T47D (cell line): Measurements from ENCODE around the gene FBXL7.

Experiments
- DNase-seq, 2 experiments: peaks; one replicate each; pipeline versions ENCODE4 v3.0.0 to v3.0.0-alpha.2; 2011 to 2012; ENCODE audit warnings: low read depth in 1 of 2, low spot score in 1 of 2
- JUND ChIP-seq: IDR thresholded peaks from 2 replicates; pipeline ENCODE4 v1.6.1; 2012; ENCODE audit warnings: low read depth
- in situ Hi-C: cut with HindIII; loops from 2 replicates; pipeline ENCODE4 v1.10.0; 2016; ENCODE audit warnings: low sequenced_read_pairs, low pct_unique_long_range_greater_than_20kb

Gene FBXL7

GRCh38 chr5:15598294-15598902, 98.4 kb downstream of the FBXL7 start:
- peak in 1 of 2 experiments; percentile 20 for DNase-seq
- TF ChIP-seq JUND: no peak
- in situ Hi-C loops: no loop called here

DNA sequence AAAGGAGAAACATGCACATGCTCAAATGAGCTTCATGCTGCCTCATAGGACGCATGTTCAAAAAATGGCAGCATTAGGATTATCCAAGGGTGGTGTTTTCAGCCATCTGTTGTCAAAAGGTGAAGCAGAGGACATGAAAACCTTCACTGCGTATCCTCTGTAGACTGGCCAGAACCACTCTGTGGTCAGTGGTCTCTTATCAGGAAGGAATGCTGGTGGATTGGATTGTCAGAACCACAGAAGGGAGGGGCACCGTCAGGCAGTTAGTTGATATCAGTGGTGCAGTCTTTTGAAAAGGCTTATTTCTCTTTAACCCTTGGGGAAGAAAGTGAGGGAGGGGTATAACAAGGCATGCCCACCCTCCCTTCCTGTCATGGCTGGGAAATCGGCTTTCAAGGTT, 100.1 kb downstream of the FBXL7 start:
- no peak for TF ChIP-seq JUND
- DNase-seq: no peak
- in situ Hi-C loops: no loop called here

DNA sequence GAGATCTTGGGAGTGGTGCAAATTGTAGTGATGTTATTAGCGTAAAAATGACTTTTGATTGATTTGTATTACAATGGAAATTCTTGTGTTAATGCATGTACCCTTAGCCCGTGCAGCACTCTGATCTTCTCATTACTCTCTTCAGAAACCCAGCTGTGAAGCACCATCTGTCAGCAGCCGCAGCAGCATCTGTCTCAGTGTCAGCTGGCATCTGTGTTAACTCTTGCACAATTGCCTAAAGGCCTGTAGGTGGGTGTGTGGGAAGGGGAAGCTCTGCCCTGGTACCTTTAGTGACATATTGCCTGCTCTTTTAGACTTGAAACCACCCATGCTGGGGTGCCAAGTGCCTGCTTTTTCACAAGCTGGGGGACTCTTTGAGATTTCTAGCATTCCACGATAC, 101.3 kb downstream of the FBXL7 start:
- in situ Hi-C loops: no loop called here
- TF ChIP-seq JUND: no peak
- no peak for DNase-seq

DNA sequence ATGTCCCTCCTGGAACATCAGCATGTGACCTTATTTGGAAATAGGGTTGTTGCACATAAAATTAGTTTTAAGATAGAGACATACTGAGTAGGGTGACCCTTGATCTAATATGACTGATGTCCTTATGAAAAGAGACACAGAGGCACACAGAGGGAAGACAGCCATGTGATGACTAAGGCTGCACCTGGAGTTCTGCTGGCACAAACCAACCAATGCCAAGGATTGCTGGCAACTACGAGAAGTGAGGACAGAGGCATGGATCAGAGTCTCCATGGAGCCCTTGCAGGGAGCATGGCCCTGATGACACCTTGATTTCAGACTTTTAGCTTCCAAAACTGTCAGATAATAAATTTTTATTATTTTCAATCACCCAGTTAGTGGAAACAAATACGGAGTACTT, 101.9 kb downstream of the FBXL7 start:
- in situ Hi-C loops: no loop called here
- TF ChIP-seq JUND: no peak
- no peak for DNase-seq

DNA sequence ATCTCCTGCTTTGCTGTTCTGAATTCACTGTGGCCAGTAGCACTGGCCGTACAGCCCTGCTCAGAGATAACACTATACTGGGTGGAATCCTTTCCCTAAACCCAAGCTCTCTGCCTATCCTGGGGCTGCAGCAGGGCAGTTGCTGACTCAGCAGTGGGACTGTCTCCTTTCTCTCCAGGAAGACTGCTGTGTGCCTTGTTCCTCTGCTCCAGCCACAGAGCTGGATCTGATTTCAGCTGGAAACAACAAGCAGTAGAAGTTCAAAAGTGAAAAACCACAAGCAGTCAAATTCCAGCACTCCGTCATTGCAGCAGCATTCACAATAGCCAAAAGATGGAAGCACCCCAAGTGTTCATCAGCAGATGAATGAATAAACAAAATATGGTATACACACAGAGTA, 105.0 kb downstream of the FBXL7 start:
- in situ Hi-C loops: no loop called here
- TF ChIP-seq JUND: no peak
- DNase-seq: no peak

DNA sequence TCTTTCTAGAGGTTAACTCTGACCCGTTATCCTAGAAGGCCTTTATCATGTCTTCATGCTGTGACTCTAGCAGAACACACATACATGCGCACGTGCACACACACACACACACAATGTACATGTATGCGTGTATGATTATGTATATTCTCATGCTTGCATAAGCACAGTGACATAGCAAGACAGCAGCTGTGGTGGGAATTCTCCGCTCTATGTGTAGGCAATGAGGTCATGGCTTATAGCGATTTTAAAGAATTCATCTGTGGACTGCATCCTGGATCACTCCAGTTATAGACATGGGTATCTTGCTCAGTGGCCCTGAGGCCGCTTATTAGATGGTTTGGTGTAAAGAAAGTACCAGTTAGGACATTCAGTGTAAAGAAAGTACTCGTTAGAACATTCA, 106.2 kb downstream of the FBXL7 start:
- DNase-seq: no peak
- TF ChIP-seq JUND: no peak
- in situ Hi-C loops: no loop called here

- in situ Hi-C loops: no loop called here
- DNase-seq: no peak
- TF ChIP-seq JUND: no peak
These were observed 107.1 kb downstream of the FBXL7 start for GRCh38 chr5:15607076-15607475.

- in situ Hi-C loops: no loop called here
- TF ChIP-seq JUND: no peak
- no peak for DNase-seq
These were observed 109.2 kb downstream of the FBXL7 start for GRCh38 chr5:15609076-15609725.

GRCh38 chr5:15610216-15610615, 110.2 kb downstream of the FBXL7 start:
- TF ChIP-seq JUND: no peak
- in situ Hi-C loops: no loop called here
- DNase-seq: no peak

- in situ Hi-C loops: no loop called here
- no peak for DNase-seq
- no peak for TF ChIP-seq JUND
These were observed 111.0 kb downstream of the FBXL7 start for GRCh38 chr5:15611008-15611407.

DNA sequence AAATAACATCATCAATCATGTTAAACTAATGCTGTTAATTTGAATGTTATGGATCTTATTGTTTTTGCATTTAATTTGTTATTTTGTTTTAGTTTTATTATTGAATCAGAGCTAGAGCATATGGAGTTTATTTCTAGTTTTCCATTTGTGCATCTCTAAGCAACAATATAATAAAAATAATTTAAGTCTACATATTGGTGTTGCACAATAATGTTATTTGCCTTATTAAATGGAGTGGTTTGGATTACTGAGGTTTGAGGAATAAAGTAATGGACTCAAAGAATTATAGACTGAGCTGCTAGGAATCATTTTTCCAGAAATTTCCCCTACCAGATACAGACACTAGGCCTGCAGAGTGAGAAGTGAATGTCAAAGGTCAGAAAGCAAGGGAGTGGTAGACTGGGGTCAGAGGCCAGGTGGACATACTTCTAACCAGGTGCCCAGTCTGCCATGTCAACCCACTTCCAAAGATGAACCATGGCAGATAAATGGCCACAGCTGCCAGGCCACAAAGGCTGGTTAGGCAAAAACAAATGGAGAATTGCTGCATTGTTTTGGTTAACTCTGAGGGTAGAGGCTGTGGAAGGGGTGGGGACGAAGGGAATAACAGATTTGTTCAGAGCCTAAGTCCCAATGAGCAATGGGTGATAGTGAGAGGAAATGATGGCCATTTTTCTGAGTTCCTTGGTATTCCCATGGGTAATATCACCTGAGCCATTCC, 113.1 kb downstream of the FBXL7 start:
- in situ Hi-C loops: no loop called here
- no peak for DNase-seq
- no peak for TF ChIP-seq JUND

GRCh38 chr5:15614679-15615078, 114.7 kb downstream of the FBXL7 start:
- no peak for DNase-seq
- in situ Hi-C loops: no loop called here
- no peak for TF ChIP-seq JUND

DNA sequence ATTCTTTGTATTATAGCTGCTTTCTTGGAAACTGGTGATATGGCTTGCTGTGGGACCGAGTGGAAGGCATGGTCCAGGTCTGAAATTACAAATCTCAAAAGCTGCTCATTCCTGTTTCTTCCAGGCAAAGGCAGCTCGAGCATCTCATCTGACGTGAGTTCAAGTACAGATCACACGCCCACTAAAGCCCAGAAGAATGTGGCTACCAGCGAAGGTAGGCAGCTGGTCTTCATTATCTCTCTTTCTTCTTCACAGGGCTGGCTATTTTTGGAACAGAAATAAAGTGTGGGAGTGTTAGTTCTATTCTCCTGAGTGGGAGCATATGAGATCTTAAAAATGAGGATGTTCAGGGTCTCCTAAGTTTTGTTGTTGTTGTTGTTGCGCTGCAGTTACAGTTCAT, 115.9 kb downstream of the FBXL7 start:
- DNase-seq: no peak
- no peak for TF ChIP-seq JUND
- in situ Hi-C loops: no loop called here
